HG03354 (cell line): ENCODE measurements around the gene KLHL11.
"Not testable (repeated sequence)": the region's sequence is repeated elsewhere in the genome, so short reads cannot be mapped to it uniquely, and the experiment has no call there.

ENCODE experiments used
- ATAC-seq: cut with Tn5 transposase; IDR thresholded peaks from one replicate; pipeline ENCODE4 v1.9.1; 2021; ENCODE audit warnings: mild to moderate bottlenecking; ENCODE audit not compliant: unreplicated experiment, poor library complexity, severe bottlenecking

KLHL11 gene

GRCh38 chr17:41844971-41845370 is 20.3 kb downstream of the KLHL11 start:
- ATAC-seq, result no peak

DNA sequence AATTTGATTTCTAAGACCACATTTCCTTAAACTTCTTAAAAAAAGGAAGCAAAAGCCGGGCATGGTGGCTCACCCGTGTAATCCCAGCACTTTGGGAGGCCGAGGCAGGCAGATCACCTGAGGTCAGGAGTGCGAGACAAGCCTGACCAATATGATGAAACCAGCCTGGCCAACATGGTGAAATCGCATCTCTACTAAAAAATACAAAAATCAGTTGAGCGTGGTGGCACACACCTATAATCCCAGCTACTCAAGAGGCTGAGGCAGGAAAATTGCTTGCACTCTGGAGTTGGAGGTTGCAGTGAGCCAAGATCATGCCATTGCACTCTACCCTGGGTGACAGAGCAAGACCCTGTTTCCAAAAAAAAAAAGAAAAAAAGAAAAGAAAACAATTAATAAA is 24.4 kb downstream of the KLHL11 start:
- not testable (repeated sequence) for ATAC-seq

DNA sequence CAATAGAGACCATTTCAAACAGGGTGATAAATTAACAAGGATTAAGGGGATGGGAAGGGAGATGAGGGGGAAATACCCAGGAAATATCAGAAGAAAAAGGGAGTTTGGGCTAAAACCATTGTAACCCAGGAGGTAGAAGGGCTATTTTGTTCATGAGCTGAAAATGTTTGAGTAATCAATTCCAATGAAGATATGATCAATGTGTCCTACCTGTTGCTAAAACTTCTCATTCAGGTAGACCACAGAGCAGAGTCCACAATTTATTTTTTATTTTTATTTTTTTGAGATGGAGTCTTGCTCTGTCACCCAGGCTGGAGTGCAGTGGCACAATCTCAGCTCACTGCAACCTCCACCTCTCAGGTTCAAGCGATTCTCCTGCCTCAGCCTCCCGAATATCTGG is 25.8 kb downstream of the KLHL11 start:
- not testable (repeated sequence) for ATAC-seq

DNA sequence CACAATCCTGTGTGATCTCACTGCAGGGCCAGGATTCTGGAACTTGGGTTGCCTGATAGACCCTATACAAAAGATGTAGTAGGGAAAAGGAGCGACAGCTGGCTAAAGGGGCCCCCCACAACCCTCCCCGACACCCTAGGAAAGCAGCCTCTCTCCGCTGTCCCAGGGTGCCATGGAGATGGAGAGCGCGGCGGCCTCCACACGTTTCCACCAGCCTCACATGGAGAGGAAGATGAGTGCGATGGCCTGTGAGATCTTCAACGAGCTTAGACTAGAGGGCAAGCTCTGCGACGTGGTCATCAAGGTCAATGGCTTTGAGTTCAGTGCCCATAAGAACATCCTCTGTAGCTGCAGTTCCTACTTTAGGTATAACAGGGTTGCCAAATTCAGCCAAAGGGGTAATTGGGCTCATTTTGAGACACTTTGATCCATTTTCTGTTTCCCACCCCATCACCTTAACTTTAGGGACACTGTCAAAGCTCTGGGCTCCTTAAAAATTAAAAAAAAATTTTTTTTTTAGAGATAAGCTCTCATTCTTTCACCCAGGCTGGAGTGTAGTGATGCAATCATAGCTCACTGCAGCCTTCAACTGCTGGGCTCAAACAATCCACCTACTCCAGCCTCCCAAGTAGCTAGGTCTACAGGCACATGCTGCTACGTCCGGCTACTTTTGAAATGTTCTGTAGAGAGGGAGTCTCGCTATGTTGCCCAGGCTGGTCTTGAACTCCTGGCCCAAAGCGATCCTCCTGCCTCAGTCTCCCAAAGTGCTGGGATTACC is 27.3 kb downstream of the KLHL11 start, which contains the start of gene KLHL10:
TSS of gene KLHL10 (plus strand) at position 65 of the 778 bp plus-strand sequence. CDS start at position 173, 108 bp downstream.
- no peak for ATAC-seq

- no peak for ATAC-seq
These were observed 28.6 kb downstream of the KLHL11 start for GRCh38 chr17:41836550-41837196.

- no peak for ATAC-seq
These were observed 29.2 kb downstream of the KLHL11 start, which contains the start of gene NT5C3B for GRCh38 chr17:41835800-41836549. TSS of gene NT5C3B (minus strand) at chr17:41836232. CDS start at chr17:41836193, 39 bp downstream.

- no peak for ATAC-seq
These were observed 29.9 kb downstream of the KLHL11 start for GRCh38 chr17:41835214-41835799.

DNA sequence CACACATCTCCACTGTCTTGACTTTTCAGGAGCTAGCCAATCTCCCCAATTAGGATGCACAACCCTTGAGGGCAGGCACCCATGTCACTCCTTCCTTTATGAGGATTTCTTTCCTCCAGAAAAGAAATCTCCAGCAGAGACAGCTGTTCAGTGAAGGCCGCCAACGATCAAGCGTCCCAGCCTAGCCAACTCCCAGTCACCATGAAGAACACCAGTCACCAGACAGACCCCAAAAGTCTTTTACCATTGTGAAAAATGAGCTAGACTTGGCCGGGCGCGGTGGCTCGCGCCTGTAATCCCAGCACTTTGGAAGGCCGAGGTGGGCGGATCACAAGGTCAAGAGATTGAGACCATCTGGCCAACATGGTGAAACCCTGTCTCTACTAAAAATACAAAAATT is 35.3 kb downstream of the KLHL11 start:
- ATAC-seq, result not testable (repeated sequence)

- ATAC-seq, result no peak
These were observed 39.9 kb downstream of the KLHL11 start for GRCh38 chr17:41825175-41825845.

- ATAC-seq, result no peak
These were observed 41.1 kb downstream of the KLHL11 start for GRCh38 chr17:41824086-41824485.

DNA sequence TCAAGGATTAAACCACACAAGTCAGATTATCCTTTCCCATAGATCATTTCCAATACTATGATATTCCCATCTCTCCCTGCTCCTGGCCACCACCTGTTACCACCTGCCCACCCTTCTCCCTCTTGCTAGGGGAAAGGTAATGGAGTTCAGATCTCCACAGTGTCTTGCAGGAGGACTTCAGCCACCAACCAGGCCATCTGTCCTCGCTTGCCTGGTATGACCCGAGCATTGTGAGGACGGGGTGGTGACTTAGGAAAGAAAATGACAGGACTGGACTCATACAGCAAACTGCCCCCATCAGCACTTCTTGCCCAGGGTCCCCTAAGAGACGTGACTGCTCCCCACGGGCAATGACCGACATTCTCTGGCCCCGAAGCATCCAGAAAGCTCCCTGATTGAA is 41.6 kb downstream of the KLHL11 start:
- ATAC-seq, result no peak

DNA sequence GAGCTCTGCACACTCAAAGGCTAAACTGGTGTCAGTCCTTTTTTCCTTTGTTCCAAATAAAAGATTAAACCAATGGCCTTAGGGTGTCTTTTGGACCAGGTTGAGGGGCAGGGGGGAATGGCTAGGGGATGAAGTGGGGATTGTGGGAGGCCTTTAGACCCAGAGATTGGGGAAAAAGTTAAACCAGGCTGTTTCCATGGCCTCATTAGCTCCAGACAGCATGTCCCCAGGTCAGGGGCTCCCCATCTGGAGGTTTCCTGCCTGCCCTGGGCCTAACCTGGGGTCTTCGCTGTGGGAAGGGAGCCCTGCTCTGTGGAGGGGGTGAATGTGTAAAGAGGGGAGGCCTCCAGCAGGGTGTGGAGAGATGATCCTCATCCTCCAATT is 42.1 kb downstream of the KLHL11 start:
- no peak for ATAC-seq

DNA sequence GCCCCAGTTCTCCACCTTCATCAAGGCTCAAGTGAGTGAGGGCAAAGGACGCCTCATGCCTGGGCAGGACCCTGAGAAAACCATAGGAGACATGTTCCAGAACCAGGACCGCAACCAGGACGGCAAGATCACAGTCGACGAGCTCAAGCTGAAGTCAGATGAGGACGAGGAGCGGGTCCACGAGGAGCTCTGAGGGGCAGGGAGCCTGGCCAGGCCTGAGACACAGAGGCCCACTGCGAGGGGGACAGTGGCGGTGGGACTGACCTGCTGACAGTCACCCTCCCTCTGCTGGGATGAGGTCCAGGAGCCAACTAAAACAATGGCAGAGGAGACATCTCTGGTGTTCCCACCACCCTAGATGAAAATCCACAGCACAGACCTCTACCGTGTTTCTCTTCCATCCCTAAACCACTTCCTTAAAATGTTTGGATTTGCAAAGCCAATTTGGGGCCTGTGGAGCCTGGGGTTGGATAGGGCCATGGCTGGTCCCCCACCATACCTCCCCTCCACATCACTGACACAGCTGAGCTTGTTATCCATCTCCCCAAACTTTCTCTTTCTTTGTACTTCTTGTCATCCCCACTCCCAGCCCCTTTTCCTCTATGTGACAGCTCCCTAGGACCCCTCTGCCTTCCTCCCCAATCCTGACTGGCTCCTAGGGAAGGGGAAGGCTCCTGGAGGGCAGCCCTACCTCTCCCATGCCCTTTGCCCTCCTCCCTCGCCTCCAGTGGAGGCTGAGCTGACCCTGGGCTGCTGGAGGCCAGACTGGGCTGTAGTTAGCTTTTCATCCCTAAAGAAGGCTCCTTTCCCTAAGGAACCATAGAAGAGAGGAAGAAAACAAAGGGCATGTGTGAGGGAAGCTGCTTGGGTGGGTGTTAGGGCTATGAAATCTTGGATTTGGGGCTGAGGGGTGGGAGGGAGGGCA is 42.7 kb downstream of the KLHL11 start:
- ATAC-seq, result no peak

- ATAC-seq, result no peak
These were observed 43.4 kb downstream of the KLHL11 start for GRCh38 chr17:41821776-41822175.

- no peak for ATAC-seq
These were observed 47.2 kb downstream of the KLHL11 start for GRCh38 chr17:41818024-41818423.

DNA sequence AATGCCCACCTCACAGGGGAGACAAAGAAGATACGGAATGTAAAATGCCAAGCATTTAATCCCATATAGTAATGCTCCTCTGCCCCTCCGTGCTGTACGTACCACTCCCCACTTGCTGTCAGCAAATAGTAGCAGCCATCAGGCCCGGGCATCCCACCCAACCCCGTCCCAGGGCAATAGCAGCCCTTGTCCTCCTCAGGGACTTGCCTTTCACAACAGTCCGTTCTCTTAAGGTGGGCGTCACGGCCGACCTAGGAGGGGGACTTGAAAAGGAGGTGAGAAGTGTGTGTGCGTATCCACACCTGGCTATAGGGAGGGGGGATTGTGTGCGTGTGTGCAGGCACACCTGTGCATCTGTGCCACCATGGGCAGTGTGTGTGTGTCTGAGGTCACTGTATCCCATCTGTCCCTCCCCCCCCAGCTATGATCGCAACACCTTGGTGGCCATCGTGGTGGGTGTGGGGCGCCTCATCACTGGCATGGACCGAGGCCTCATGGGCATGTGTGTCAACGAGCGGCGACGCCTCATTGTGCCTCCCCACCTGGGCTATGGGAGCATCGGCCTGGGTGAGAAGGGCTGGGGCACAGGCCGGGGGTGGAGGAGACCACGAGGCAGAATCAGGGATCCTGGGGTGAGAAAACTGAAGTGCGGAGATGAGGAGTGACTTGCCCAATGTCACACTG is 48.4 kb downstream of the KLHL11 start:
- no peak for ATAC-seq

DNA sequence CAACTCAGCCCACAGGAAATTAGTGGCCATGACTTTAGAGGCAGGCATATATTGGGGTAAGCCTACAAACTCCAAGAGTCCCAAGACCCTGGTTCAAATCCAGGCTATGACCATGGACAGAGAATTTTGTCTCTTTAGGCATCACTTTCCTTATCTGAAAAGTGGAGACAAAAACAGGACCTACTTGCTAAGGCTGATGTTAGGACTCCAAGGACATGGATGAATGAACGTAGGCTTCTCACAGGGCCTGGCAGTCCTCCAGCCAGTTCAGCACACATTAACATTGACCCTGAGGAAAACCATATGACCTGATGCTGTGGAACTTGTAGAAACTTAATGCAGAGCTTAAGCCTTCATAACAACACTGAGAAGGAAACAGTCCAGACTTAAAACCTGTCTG is 51.0 kb downstream of the KLHL11 start:
- ATAC-seq, result no peak

GRCh38 chr17:41813699-41814124 is 51.5 kb downstream of the KLHL11 start:
- no peak for ATAC-seq
